Esophagus muscularis mucosa (tissue), 4 donors: Measurements from ENCODE around the gene GLS2. TPM values are rescaled to one million over a fixed set of nuclear protein-coding genes. Genes with fewer than 3 reads are reported as not detected.

Source experiments
- DNase-seq: peaks from one replicate; pipeline ENCODE4 v3.0.0-alpha.2; 2017; ENCODE audit errors: extremely low spot score
- H3K27ac ChIP-seq, 4 donors: fragments of 200-600 bp; sonication (generic); replicated peaks in 1 of 4; 1 replicate in 3 of 4; 2 replicates in 1 of 4; pipeline ENCODE4 v1.5.1; 2016 to 2019; ENCODE audit warnings: mild to moderate bottlenecking in 1 of 4
- H3K27me3 ChIP-seq, 4 donors: fragments of 200-600 bp; sonication (generic); one replicate each; pipeline versions ENCODE4 v1.5.1 to v1.6.0; 2016 to 2019
- H3K36me3 ChIP-seq, 4 donors: fragments of 200-600 bp; sonication (generic); one replicate each; pipeline ENCODE4 v1.5.1; 2016 to 2019
- H3K4me1 ChIP-seq, 4 donors: fragments of 200-600 bp; sonication (generic); one replicate each; pipeline ENCODE4 v1.5.1; 2016 to 2019
- H3K4me3 ChIP-seq, 4 donors: fragments of 200-600 bp; sonication (generic); 1 replicate in 2 of 4; 2 replicates in 2 of 4; pipeline ENCODE4 v1.5.1; 2016 to 2019; ENCODE audit warnings: mild to moderate bottlenecking in 4 of 4, moderate library complexity in 1 of 4
- H3K9me3 ChIP-seq, 4 donors: fragments of 200-600 bp; sonication (generic); 1 replicate in 3 of 4; 2 replicates in 1 of 4; pipeline ENCODE4 v1.5.1; 2016 to 2019
- CTCF ChIP-seq, 3 experiments: fragments of 200-600 bp in 2 of 3; fragments of 450-650 bp in 1 of 3; sonication (generic) in 2 of 3; IDR thresholded peaks; one replicate each; pipeline ENCODE4 v1.5.1; 2017 to 2019; ENCODE audit warnings: antibody characterized with exemption in 3 of 3, mild to moderate bottlenecking in 2 of 3, moderate library complexity in 1 of 3
- EP300 ChIP-seq: sonication (generic); formaldehyde crosslinking; IDR thresholded peaks from one replicate; pipeline ENCODE4 v1.6.1; 2017; ENCODE audit warnings: antibody characterized with exemption
- POLR2A ChIP-seq: fragments of 450-650 bp; IDR thresholded peaks from one replicate; pipeline ENCODE4 v1.6.1; 2017; ENCODE audit warnings: antibody characterized with exemption, moderate library complexity, mild to moderate bottlenecking, low read depth
- POLR2AphosphoS5 ChIP-seq, 2 donors: sonication (generic); formaldehyde crosslinking; IDR thresholded peaks; one replicate each; pipeline ENCODE4 v1.6.1; 2017; ENCODE audit warnings: antibody characterized with exemption in 2 of 2
- WGBS: methylation state at CpG from one replicate; pipeline ENCODE4 v1.1.5; 2018; 5-methylcytosine and 5-hydroxymethylcytosine counted together
- intact Hi-C: fragments of 100-400 bp; cut with DNase I; formaldehyde crosslinking; loops from one replicate; pipeline ENCODE4 v1.15.1; 2023
- total RNA-seq, 4 donors: library from RNA; depleted of rRNA; stranded (reverse); fragments of >200 nt; gene quantifications; one replicate each; pipeline versions ENCODE4 v1.1.0 to v1.2.1, GENCODE V29; 2016

GLS2 gene
- 1 to 10 TPM in 1 of 4 donors, under 1 TPM in 2, not detected in 1; 0.97 to 1.0 (median 0.99) TPM for total RNA-seq

GRCh38 chr12:56488041-56488955 lies at the start of gene GLS2:
Gene GLS2, minus strand, starts transcription at chr12:56488161. Its CDS starts 43 bp downstream, at chr12:56488118.
- Histone ChIP-seq H3K36me3 (no peaks in the 10 kb centered on the region), H3K27me3 (no peaks in the 10 kb centered on the region), H3K9me3 (peaks cover 0 to 3% (median 0%) of the 10 kb centered on the region in 4 donors), H3K4me1 (peaks cover 7 to 20% (median 18%) of the 10 kb centered on the region in 4 donors), H3K27ac (peak within 1 kb of the TSS in 3 of 4 donors; percentile 14 to 39 (median 36)), H3K4me3 (peak within 1 kb of the TSS; percentile 66 to 69 (median 68))
- peak; percentile 94 for DNase-seq
- TF ChIP-seq POLR2AphosphoS5 (IDR thresholded peaks at IDR 0.05), result peak; percentile 30 to 51
- TF ChIP-seq CTCF (IDR thresholded peaks at IDR 0.05), result no peak
- TF ChIP-seq EP300, result no peak
- intact Hi-C loops, result no loop called here
- 14% methylated on average over 33 of the region's 59 CpGs for WGBS

- peaks cover 7 to 24% (median 20%) of the 10 kb centered on the region in 4 donors for H3K4me1 ChIP-seq
- H3K9me3 ChIP-seq, result no peaks in the 10 kb centered on the region
- no peaks in the 10 kb centered on the region for H3K27me3 ChIP-seq
- peaks cover 0 to 10% (median 2%) of the 10 kb centered on the region in 4 donors for H3K36me3 ChIP-seq
- intact Hi-C loops, result no loop called here
- no peak overlapping the region for H3K27ac ChIP-seq
- DNase-seq, result no peak
- TF ChIP-seq EP300, result no peak
- no peak for TF ChIP-seq POLR2AphosphoS5 (IDR thresholded peaks at IDR 0.05)
- no peak for TF ChIP-seq POLR2A
- TF ChIP-seq CTCF (IDR thresholded peaks at IDR 0.05), result no peak
- no peak overlapping the region for H3K4me3 ChIP-seq
These were observed 49.6 kb upstream of the GLS2 start for GRCh38 chr12:56537546-56537945.

GRCh38 chr12:56530390-56531055 lies 42.6 kb upstream of the GLS2 start:
- Histone ChIP-seq H3K36me3 (no peaks in the 10 kb centered on the region), H3K4me1 (peaks cover 38 to 66% (median 60%) of the 10 kb centered on the region in 4 donors), H3K9me3 (no peaks in the 10 kb centered on the region), H3K27me3 (no peaks in the 10 kb centered on the region), H3K27ac (no peak overlapping the region), H3K4me3 (no peak overlapping the region)
- TF ChIP-seq CTCF (IDR thresholded peaks at IDR 0.05) (no peak), EP300 (no peak), POLR2AphosphoS5 (IDR thresholded peaks at IDR 0.05) (no peak), POLR2A (no peak)
- 76% methylated on average over 7 of the region's 7 CpGs for WGBS
- DNase-seq, result no peak
- intact Hi-C loops, result no loop called here

- WGBS, result 89% methylated on average over 4 of the region's 4 CpGs
- Histone ChIP-seq H3K27me3 (no peaks in the 10 kb centered on the region), H3K9me3 (no peaks in the 10 kb centered on the region), H3K27ac (no peak overlapping the region), H3K4me1 (peaks cover 40 to 68% (median 66%) of the 10 kb centered on the region in 4 donors), H3K4me3 (no peak overlapping the region), H3K36me3 (no peaks in the 10 kb centered on the region)
- intact Hi-C loops, result no loop called here
- DNase-seq, result no peak
- TF ChIP-seq POLR2AphosphoS5 (IDR thresholded peaks at IDR 0.05) (no peak), EP300 (no peak), POLR2A (no peak), CTCF (IDR thresholded peaks at IDR 0.05) (no peak)
These were observed 41.7 kb upstream of the GLS2 start for GRCh38 chr12:56529656-56530055.
